ELR (cell line): ENCODE results near the gene KIRREL3.
"Not testable (repeated sequence)": the region's sequence is repeated elsewhere in the genome, so short reads cannot be mapped to it uniquely, and the experiment has no call there.

Experiments
- DNase-seq: peaks from one replicate; pipeline ENCODE4 v3.0.0-alpha.2; 2015; ENCODE audit warnings: low read depth

Gene KIRREL3

GRCh38 chr11:126378763-126379162 lies 621.8 kb downstream of the KIRREL3 start:
- no peak for DNase-seq

- peak; percentile 53 for DNase-seq
Observed at GRCh38 chr11:126375726-126376125, 624.8 kb downstream of the KIRREL3 start.

- DNase-seq, result not testable (repeated sequence)
Observed at GRCh38 chr11:126374562-126375300, 625.8 kb downstream of the KIRREL3 start.

- DNase-seq, result not testable (repeated sequence)
Observed at GRCh38 chr11:126373389-126374066, 627.0 kb downstream of the KIRREL3 start.
